GM18873 (cell line): ENCODE measurements around the gene NXPE3.
"Not testable (repeated sequence)": the region's sequence is repeated elsewhere in the genome, so short reads cannot be mapped to it uniquely, and the experiment has no call there.

ENCODE experiments used
- ATAC-seq: cut with Tn5 transposase; IDR thresholded peaks from one replicate; pipeline ENCODE4 v1.9.1; 2021; ENCODE audit warnings: mild to moderate bottlenecking, moderate library complexity, moderate number of reproducible peaks; ENCODE audit not compliant: unreplicated experiment, low FRiP score

NXPE3 gene

DNA sequence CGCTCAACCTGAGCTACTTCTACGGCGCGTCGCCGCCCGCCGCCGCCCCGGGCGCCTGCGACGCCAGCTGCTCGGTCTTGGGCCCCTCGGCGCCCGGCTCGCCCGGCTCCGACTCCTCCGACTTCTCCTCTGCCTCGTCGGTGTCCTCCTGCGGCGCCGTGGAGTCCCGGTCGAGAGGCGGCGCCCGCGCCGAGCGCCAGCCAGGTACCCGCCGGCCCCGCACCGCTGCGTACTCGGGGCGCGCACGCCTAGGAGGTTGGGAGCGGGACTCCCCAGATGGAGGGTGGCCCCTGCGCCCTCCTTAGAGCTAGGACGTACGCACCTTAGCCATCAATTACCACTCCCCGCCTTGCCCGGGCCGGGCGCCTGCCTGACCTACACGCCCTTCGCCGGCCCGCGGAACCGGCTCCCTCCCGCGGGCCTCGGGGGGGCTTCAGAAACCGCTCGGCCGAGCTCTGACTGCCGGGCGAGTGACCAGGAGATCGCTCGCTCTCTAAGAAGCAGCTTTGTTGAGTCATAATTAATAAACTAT is 70.8 kb downstream of the NXPE3 start:
- peak; percentile 27 for ATAC-seq

DNA sequence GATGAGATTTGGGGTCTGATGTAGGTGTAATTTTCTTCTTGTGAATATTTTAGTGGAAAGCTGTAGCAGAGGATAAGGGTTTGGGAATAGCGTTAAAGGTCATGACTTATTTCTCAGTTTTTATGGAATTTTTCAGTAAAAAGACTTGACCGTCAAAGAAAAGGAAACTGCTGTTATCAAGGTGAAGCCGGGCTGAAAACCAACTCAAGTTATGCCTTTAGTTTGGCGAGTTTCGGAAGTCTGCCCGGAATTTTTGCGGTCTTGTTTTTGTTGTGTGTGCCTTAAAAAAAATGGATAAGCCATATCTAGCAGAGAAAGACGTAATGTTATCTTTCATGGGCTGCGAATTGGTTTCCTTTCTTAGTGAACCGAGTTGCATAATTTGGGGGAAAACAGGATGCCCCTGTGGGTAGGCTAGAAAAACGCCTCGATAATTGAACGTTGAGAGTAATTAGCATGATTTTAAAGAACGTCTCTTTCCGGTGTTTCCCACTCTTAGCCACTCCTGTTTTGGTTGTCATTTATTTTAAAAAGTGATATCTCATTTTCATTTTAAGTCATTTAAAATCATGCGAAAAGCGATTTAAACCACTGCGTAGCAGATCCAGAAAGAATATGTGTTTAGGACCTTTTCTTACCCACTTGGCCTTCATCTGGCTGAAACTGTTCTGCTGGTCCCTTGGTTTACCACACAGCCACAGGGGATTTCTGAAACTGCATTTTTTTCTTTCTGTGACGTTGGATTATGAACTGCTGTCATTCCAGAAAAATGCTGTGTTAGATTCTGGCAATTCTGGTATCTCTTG is 71.4 kb downstream of the NXPE3 start:
- no peak for ATAC-seq

DNA sequence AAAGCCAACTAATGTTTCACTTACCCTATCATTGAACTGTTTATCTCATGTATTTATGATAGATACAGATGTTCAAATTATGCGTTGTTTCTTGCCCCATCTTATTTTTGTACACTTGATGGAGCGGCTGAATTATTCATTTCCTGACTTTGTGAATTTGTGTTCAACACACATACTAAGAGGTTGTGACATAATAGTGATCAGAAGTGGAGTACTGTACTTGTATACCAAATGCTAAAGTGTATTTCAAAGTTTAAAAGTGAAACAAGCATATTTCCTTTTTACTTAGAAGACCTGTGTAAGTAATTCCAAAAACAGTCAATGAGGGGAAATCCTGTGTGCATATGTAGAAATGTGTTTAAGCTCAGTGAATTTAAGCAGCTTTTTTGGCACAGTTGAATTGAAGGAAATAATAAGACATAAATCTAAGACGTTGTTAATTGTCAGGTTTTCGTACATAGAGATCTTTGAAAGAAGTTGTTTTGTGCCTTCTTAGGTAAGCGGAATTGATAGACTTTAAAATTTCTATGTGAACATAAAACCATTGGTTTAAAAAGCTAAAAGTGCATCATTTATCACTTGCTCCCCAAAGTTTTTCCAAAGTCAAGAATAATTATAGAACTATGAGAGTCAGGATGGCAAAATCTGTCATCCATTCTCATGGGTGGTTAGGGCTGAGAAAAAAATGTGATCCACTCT is 72.2 kb downstream of the NXPE3 start:
- ATAC-seq: no peak

DNA sequence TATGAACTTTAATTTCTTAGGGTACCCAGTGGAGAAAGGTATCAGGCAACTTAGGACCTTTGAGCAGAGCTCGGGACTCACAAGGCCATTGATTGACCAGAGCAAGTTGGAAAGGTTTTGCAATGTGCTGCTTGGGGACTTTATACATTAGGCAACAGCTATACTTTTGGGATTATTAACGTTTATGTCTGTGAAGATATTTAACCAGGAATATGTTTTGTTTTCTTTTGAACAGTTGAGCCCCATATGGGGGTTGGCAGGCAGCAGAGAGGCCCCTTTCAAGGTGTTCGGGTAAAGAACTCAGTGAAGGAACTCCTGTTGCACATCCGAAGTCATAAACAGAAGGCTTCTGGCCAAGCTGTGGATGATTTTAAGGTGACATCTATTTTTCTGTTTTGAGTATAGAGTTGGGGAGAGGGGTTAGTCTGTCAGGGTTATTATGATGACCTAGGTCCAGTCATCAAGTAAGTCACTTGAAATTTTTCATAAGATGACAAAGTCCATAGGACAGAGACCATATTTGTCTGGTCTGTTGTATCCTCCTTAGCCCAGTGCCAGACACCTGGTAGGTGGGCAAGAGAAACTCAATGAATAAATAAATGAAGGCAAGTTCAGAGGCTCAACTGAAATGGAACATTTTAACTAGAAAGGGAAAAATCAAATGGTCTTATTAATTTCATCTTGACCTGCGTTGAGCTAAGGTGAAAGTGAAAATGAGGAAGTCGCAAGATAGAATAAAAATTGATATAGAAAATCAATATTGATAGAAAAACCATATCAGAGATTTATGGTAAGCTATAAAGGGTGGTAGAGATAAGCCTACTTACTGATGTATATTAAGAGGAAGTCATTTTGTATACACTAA is 73.1 kb downstream of the NXPE3 start:
- no peak for ATAC-seq

DNA sequence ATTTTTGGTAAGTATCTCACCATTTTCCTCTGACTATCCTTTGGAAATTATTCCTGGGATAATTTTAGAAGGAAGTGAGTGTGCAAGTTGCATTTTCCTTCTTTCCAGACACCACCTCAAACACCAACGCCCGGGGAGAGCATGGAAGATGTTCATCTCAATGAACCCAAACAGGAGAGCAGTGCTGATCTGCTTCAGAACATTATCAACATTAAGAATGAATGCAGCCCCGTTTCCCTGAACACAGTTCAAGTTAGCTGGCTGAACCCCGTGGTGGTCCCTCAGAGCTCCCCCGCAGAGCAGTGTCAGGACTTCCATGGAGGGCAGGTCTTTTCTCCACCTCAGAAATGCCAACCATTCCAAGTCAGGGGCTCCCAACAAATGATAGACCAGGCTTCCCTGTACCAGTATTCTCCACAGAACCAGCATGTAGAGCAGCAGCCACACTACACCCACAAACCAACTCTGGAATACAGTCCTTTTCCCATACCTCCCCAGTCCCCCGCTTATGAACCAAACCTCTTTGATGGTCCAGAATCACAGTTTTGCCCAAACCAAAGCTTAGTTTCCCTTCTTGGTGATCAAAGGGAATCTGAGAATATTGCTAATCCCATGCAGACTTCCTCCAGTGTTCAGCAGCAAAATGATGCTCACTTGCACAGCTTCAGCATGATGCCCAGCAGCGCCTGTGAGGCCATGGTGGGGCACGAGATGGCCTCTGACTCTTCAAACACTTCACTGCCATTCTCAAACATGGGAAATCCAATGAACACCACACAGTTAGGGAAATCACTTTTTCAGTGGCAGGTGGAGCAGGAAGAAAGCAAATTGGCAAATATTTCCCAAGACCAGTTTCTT is 74.2 kb downstream of the NXPE3 start:
- ATAC-seq: no peak

DNA sequence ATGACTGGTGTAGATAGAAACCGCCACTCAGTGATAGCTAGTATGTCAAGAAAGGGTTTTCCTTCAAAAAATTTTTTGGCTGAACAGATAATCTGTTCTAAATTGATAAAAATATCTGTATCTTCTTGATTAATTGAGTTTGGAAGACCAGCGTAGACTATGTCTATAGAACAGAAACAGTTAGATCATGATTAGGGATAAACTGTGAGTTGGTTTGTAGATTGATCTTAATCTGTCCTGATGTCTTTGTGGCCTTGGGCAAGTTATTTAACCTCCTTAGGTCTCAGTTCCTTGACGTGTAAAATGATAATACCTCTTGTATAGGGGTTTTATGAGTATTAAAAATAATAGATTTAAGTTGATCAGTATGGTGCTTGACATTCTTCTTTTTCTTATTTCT is 75.0 kb downstream of the NXPE3 start:
- ATAC-seq: no peak

DNA sequence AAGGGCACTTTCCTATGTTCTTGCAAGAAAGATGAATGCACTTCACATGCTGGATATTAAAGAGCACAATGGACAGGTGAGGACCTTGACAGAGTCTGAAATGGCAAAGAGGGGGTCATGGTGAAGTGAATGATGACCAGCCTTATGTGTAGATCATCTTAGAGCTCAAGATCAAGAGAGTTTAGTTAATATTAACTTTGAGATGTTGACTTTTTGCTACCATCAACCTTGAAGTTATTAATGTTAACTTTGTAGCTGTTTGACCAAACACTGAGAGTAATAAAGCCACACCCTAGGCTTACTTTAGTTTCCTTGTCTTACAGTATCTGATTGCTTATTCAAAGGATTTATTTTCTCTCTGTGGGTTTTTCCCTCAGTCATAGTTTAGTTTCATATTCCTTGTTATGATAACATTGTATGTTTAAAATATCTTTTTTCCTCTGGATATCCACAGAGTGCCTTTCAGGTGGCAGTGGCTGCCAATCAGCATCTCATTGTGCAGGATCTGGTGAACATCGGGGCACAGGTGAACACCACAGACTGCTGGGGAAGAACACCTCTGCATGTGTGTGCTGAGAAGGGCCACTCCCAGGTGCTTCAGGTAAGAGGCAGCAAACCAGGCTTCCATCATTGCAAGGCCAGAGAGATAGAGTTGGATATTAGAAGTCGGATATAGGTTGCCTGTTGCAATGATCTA is 75.7 kb downstream of the NXPE3 start:
- ATAC-seq: no peak

DNA sequence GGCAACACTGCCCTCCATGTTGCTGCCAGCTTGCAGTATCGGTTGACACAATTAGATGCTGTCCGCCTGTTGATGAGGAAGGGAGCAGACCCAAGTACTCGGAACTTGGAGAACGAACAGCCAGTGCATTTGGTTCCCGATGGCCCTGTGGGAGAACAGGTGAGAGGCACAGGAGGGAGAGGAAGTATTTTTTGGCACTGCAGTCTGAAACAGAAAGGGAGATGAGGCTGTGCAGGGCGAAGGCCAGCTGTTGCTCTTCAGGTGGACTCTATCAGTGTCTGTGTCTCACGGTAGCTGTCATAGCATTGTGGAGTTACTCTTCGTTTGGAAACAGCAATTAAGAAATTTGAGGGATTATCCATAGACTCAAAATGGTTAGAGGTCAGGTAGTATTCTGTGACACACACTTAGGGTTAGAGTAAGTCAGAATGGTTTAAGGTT is 78.3 kb downstream of the NXPE3 start:
- ATAC-seq: no peak

DNA sequence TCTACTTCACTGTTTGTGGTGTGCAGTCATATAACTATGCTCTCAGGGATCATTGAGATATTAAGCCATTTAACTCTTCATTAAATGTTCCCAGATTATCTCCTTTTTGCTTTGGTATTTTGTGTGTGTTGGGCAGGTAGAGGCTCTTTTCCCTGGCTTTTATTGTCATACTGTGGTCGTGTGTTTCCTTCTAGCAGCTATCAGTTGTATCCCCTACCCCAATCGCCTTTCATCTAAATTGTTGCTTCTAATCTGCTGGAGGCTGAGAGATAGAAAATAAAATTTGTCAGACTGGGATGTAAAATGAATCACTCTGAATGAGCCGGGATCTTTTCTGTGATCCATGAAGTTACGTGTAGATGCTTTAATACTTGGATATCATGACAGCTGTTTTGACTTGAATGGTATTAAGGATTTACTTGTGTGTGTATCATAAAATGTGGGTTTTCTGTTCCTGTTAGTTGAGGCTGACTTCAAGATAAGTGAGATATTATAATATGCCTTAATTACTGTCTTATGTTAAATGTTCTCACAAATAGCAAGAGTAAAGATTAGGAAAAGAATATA is 79.5 kb downstream of the NXPE3 start:
- ATAC-seq: no peak

DNA sequence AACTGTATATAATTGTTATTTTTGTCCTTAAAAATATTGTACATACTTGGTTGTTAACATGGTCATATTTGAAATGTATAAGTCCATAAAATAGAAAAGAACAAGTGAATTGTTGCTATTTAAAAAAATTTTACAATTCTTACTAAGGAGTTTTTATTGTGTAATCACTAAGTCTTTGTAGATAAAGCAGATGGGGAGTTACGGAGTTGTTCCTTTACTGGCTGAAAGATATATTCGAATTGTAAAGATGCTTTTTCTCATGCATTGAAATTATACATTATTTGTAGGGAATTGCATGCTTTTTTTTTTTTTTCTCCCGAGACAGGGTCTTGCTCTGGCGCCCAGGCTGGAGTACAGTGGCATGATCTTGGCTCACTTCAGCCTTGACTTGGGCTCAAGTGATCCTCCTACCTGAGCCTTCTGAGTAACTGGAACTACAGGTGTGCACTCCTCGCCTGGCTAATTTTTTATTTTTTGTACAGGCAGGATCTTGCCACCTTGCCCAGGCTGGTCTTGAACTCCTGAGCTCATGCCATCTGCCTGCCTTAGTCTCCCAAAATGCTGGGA is 81.0 kb downstream of the NXPE3 start:
- no peak for ATAC-seq

DNA sequence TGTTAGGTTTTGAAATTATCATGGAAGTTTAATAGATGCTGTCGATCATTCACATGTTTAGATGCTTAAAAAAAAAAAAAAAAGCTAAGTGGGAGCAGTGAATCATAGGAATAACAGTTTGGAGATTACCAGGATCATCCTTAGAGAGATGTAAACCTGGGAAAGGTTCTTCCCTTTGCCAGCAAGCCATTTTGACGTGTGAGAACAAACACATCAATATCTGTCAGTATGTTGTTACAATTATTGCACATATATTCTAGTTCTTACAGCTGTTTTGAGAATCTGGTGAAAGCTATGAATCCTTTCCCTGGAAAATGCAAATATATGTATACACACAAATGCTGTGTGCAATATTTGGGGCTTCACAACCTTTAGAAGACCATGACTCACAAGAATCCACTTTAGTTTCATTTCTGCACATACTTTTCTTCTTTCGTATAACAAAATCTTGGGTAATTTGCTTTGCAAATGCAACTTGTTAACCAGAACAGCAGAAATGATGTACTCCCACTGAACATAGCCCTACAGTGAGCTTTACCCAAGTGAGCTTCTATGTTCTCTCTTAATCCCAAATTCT is 82.3 kb downstream of the NXPE3 start:
- ATAC-seq: no peak

DNA sequence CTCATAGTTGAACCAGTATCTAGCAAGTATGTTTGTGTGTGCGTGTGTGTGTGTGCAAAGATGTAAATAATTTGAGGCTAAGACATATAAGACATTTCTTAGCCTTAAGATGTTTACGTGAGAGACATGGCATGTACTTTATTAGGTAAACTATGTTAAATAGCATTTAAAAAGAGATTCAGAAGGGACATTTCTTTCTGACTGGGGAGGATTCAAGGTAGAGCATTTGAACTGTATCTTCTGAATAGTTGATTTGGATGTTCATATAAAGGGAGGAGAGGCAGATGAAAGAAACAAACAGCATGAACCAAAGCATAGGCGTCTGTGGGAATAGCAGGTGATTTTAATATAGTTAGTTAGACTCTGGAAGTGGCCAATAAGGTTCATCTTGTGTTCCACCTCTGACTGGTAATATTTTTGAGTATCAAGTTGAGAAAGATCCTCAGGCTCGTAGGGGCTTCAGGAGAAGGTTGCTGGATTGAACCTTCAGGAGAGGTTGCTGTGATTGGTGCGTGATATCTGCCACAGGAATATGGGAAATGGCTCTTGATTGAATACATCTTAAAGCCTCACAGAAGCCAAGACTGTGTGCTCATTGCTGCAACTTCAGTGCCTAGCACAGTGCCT is 82.9 kb downstream of the NXPE3 start:
- no peak for ATAC-seq

DNA sequence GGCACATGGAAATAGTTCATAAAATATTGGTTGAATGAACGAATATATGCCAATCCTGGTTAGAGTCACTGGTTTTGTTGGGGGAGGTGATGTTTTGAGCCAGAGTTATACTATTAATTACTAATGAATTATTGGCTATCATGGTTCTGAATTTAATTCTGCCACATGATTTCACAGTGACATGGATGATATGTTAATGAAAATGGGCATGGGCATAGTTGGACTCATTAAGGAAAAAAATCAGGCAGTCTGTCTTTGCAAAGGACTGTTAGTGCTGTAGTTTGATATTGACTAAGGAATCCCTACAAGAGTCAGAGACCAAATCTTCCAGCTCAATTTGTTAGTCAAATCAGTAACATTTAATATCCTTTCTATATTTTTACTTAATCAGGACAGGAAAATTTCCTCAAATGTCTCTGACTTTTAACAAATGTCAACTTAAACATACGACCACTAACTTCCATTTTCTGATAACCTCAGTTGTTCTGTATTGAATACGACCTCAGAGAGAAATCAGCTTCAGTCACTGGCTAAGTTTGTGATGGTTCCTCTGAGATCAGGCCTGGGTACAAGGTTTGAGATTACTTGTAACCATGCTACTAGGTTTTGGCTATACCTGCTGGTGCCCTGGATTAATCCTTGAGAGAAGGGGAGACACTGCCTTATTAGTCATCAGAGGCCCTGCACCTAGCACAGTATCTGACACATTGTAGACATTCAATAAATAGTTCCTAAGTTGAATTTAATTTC is 83.6 kb downstream of the NXPE3 start:
- ATAC-seq: no peak

DNA sequence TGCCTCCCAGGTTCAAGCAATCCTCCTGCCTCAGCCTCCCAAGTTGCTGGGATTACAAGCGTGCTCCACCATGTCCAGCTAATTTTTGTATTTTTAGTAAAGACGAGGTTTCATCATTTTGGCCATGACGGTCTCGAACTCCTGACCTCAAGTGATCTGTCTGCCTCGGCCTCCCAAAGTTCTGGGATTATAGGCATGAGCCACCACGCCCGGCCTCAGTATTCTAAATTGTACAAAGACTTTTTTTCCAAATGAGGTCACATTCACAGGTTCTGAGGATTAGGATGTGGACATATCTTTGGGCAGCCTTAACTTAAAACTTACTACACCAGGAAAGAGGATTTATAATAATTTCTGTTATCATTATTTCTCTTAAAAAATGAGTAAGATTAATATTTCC is 85.9 kb downstream of the NXPE3 start:
- ATAC-seq: not testable (repeated sequence)

DNA sequence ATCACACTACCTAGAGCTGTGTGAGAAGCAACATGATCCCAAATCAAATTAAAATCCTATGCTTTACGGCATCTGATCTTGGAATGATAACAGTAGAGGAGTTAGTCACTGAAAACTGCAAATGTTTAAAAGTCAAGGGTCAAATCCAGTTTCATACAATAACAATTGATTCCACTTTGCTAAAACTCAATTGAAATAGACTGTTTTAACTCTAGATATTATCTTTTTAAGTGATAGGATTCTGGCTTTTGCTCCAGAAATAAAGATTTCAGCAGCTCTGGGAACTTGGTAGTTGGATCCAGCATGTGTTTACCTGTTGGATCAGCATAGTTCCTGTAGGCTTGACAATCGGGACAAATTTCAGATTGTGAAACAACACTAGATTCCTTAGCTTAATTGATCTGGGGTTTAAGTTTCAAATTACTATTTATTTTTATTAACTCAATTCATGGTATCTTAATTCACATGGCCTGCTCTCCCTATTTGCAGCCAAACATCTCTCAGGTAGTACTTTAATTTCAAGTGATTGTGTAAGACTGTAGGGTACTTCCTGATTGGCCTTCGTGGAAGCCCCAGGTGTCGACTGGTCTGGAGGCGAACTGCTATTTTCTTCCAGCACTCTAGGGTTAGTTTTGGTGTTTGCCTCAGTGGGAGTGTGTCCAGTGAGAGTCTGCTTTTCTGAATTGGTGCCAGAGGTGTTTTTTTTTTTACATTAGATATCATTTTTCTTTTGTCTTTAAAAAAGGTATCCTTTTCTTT is 86.9 kb downstream of the NXPE3 start:
- ATAC-seq: no peak

DNA sequence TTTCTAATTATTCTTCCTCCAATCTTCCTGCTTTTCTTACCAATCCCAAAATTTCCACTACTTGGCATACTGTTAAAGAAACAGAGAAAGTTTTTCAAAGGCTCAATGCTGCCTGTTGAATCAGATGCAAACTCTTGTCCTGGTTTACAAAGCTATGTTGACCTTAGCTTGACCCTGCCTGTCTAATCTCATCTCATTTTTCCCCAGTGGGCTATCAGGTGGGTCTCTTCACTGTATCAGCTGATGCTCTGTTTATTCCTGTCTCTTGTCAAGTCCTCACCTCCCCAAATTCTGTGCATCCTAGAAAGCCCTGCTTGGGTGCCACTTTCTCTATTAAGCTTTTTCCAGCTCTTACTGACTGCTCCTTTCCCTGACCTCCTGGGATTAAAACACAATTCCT is 88.5 kb downstream of the NXPE3 start:
- no peak for ATAC-seq
